K562 (cell line): ENCODE measurements around the gene KAT5. TPM values are rescaled to one million over a fixed set of nuclear protein-coding genes. Genes with fewer than 3 reads are reported as not detected.

Source experiments
- CREBBP ChIP-seq: IDR thresholded peaks from one replicate; pipeline ENCODE4 v1.6.1; 2012; ENCODE audit warnings: low read depth, mild to moderate bottlenecking, control low read depth, inconsistent platforms, low read length
- CTBP1 ChIP-seq: fragments of 450-650 bp; IDR thresholded peaks from 2 replicates; pipeline ENCODE4 v1.6.1; 2016; ENCODE audit warnings: borderline replicate concordance
- FUS ChIP-seq: fragments of 200-400 bp; formaldehyde crosslinking; optimal IDR thresholded peaks from 2 replicates; pipeline ENCODE3; 2017; ENCODE audit warnings: low read depth, low read length
- HLTF ChIP-seq: fragments of 450-650 bp; IDR thresholded peaks from 2 replicates; pipeline ENCODE4 v1.6.1; 2016
- L3MBTL2 ChIP-seq: fragments of 450-650 bp; IDR thresholded peaks from 2 replicates; pipeline ENCODE4 v1.6.1; 2016; ENCODE audit warnings: mild to moderate bottlenecking, moderate library complexity
- MYC ChIP-seq, 2 experiments: fragments of 250-450 bp in 1 of 2; sonication (Bioruptor Pico) in 1 of 2; IDR thresholded peaks; 2 replicates each; pipeline versions ENCODE4 v1.5.1 to v1.6.1; 2012 to 2021; ENCODE audit warnings: low read depth in 2 of 2, borderline replicate concordance in 1 of 2, improper control_type of control experiment in 1 of 2, low read length in 1 of 2, mild to moderate bottlenecking in 1 of 2, moderate library complexity in 1 of 2
- NR2C1 ChIP-seq, 2 experiments: fragments of 450-650 bp; IDR thresholded peaks; 2 replicates each; pipeline ENCODE4 v1.6.1; 2017; ENCODE audit warnings: mild to moderate bottlenecking in 2 of 2, antibody characterized with exemption in 1 of 2, inconsistent platforms in 1 of 2, missing compliant biosample characterization in 1 of 2, missing genetic modification characterization in 1 of 2
- PHTF2 ChIP-seq: fragments of 250-450 bp; sonication (Bioruptor Pico); IDR thresholded peaks from 2 replicates; pipeline ENCODE4 v1.5.0; 2021; ENCODE audit warnings: mild to moderate bottlenecking
- VEZF1 ChIP-seq: fragments of 200-800 bp; sonication (Bioruptor generic); IDR thresholded peaks from 2 replicates; pipeline ENCODE4 v1.6.1; 2017; ENCODE audit warnings: missing genetic modification characterization, missing compliant biosample characterization
- XRCC5 ChIP-seq: fragments of 200-400 bp; formaldehyde crosslinking; IDR thresholded peaks from 2 replicates; pipeline ENCODE4 v1.6.1; 2017; ENCODE audit warnings: low read depth, mild to moderate bottlenecking, low read length
- ZNF124 ChIP-seq: sonication (generic); formaldehyde crosslinking; IDR thresholded peaks from 2 replicates; pipeline ENCODE4 v1.8.1; 2022; ENCODE audit warnings: missing genetic modification reagents
- ZNF197 ChIP-seq: fragments of 200-800 bp; sonication (Bioruptor generic); IDR thresholded peaks from 2 replicates; pipeline ENCODE4 v1.6.1; 2016; ENCODE audit warnings: low read depth, missing genetic modification characterization, missing compliant biosample characterization
- ZNF277 ChIP-seq: fragments of 250-450 bp; sonication (Bioruptor Pico); IDR thresholded peaks from 2 replicates; pipeline ENCODE4 v1.8.0; 2022; ENCODE audit warnings: inconsistent platforms, mild to moderate bottlenecking, moderate library complexity, borderline replicate concordance
- ZNF584 ChIP-seq: fragments of 200-800 bp; sonication (Bioruptor generic); IDR thresholded peaks from 2 replicates; pipeline ENCODE4 v1.6.1; 2016; ENCODE audit warnings: low read depth, mild to moderate bottlenecking, missing genetic modification characterization, missing compliant biosample characterization
- ZSCAN32 ChIP-seq: fragments of 450-650 bp; formaldehyde crosslinking; IDR thresholded peaks from 2 replicates; pipeline ENCODE4 v1.4.0; 2020; ENCODE audit warnings: mild to moderate bottlenecking, moderate library complexity
- polyA plus RNA-seq, 8 experiments: library from polyadenylated mRNA; depleted of rRNA in 4 of 8; stranded (reverse) in 5 of 8; unstranded in 3 of 8; fragments of >200 nt; fragmentation: Nextera tagmentation in 2 of 8; fragmentation: Illumina TruSeq in 1 of 8; extraction: Ambion mirVana in 2 of 8; extraction: Trizol in 1 of 8; gene quantifications; 2 replicates each; pipeline versions ENCODE4 v1.2.1 to v1.2.3, GENCODE V29; 2011 to 2014; ENCODE audit warnings: inconsistent platforms in 1 of 8, missing spikeins in 1 of 8
- total RNA-seq, 7 experiments: library from RNA; depleted of rRNA in 6 of 7; stranded (reverse); fragments of >200 nt in 6 of 7; fragmentation: Illumina TruSeq in 2 of 7; extraction: Trizol in 2 of 7; gene quantifications; 2 replicates each; pipeline versions ENCODE4 v1.2.1 to v1.2.3, GENCODE V29; 2011 to 2021; ENCODE audit warnings: low replicate concordance in 1 of 7
- TF ChIP-seq, protein P1 (sequence below): fragments of 450-650 bp; IDR thresholded peaks from 2 replicates; pipeline ENCODE4 v1.6.1; 2014; ENCODE audit warnings: low read depth, mild to moderate bottlenecking, moderate library complexity, borderline replicate concordance
- TF ChIP-seq, protein P2 (sequence below), 2 experiments: fragments of 200-800 bp in 1 of 2; sonication (Bioruptor generic) in 1 of 2; sonication (generic) in 1 of 2; formaldehyde crosslinking in 1 of 2; IDR thresholded peaks in 1 of 2; conservative IDR thresholded peaks in 1 of 2; 2 replicates each; pipeline versions ENCODE4 v1.5.0 to v1.6.1; 2016 to 2020; ENCODE audit warnings: missing compliant biosample characterization in 1 of 2, missing genetic modification characterization in 1 of 2, missing genetic modification reagents in 1 of 2
- TF ChIP-seq, protein P3 (sequence below): IDR thresholded peaks from 2 replicates; pipeline ENCODE4 v1.6.1; 2014; ENCODE audit warnings: antibody characterized with exemption

Gene KAT5
- total and polyA plus RNA-seq, 9 of the 15 experiments (the other 6 are each of a cell fraction or from before 2014, with no cell fraction given), result 3.6 to 76.8 (median 52.7) TPM

- TF ChIP-seq, protein P1, sequence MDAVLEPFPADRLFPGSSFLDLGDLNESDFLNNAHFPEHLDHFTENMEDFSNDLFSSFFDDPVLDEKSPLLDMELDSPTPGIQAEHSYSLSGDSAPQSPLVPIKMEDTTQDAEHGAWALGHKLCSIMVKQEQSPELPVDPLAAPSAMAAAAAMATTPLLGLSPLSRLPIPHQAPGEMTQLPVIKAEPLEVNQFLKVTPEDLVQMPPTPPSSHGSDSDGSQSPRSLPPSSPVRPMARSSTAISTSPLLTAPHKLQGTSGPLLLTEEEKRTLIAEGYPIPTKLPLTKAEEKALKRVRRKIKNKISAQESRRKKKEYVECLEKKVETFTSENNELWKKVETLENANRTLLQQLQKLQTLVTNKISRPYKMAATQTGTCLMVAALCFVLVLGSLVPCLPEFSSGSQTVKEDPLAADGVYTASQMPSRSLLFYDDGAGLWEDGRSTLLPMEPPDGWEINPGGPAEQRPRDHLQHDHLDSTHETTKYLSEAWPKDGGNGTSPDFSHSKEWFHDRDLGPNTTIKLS, result peak; percentile 96
- peak; percentile 88 for TF ChIP-seq VEZF1 (CRISPR knock-in tag)
- TF ChIP-seq CTBP1, result peak; percentile 87
- TF ChIP-seq, protein P2, sequence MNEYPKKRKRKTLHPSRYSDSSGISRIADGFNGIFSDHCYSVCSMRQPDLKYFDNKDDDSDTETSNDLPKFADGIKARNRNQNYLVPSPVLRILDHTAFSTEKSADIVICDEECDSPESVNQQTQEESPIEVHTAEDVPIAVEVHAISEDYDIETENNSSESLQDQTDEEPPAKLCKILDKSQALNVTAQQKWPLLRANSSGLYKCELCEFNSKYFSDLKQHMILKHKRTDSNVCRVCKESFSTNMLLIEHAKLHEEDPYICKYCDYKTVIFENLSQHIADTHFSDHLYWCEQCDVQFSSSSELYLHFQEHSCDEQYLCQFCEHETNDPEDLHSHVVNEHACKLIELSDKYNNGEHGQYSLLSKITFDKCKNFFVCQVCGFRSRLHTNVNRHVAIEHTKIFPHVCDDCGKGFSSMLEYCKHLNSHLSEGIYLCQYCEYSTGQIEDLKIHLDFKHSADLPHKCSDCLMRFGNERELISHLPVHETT (CRISPR knock-in tag; conservative IDR thresholded peaks at IDR 0.05 in 1 of 2, IDR thresholded peaks at IDR 0.05 in 1 of 2), result peak in 1 of 2 experiments; percentile 91; a peak in 2 of 4 replicates
- TF ChIP-seq ZSCAN32 (CRISPR knock-in tag), result peak; percentile 31; the same call in 1 of the 2 replicates
- no peak for TF ChIP-seq FUS
- TF ChIP-seq NR2C1 (IDR thresholded peaks at IDR 0.05), result peak; percentile 88
- peak; percentile 80 for TF ChIP-seq NR2C1 (tag; IDR thresholded peaks at IDR 0.05)
- peak; percentile 100 for TF ChIP-seq L3MBTL2
- peak; percentile 53 for TF ChIP-seq XRCC5
- 0 out of 2 replicates have a peak, but pooled peaks have one; percentile 87 for TF ChIP-seq ZNF197
- 0 out of 2 replicates have a peak, but pooled peaks have one; percentile 47 for TF ChIP-seq PHTF2
- no peak for TF ChIP-seq ZNF584
- TF ChIP-seq CREBBP, result no peak
- TF ChIP-seq HLTF, result peak; percentile 83; the same call in 1 of the 2 replicates
- peak; percentile 36; the same call in 1 of the 2 replicates for TF ChIP-seq ZNF277 (CRISPR knock-in tag)
- TF ChIP-seq, protein P3, sequence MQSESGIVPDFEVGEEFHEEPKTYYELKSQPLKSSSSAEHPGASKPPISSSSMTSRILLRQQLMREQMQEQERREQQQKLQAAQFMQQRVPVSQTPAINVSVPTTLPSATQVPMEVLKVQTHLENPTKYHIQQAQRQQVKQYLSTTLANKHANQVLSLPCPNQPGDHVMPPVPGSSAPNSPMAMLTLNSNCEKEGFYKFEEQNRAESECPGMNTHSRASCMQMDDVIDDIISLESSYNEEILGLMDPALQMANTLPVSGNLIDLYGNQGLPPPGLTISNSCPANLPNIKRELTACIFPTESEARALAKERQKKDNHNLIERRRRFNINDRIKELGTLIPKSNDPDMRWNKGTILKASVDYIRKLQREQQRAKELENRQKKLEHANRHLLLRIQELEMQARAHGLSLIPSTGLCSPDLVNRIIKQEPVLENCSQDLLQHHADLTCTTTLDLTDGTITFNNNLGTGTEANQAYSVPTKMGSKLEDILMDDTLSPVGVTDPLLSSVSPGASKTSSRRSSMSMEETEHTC, result peak; percentile 95
- no peak for TF ChIP-seq ZNF124 (CRISPR knock-in tag)
- peak; percentile 93 for TF ChIP-seq MYC (IDR thresholded peaks at IDR 0.05; ENCODE audit: low read depth, low read length)
- peak; percentile 97 for TF ChIP-seq MYC (CRISPR knock-in tag; IDR thresholded peaks at IDR 0.05; ENCODE audit: borderline replicate concordance, low read depth)
Observed at GRCh38 chr11:65711785-65712632, at the start of gene KAT5 (continued).
